Cardiac septum (tissue), 1 donor: ENCODE measurements around the gene TTC6. TPM values are rescaled to one million over a fixed set of nuclear protein-coding genes. Genes with fewer than 3 reads are reported as not detected.

Experiments used
- DNase-seq: peaks from one replicate; pipeline ENCODE4 v3.0.0-alpha.2; 2020; ENCODE audit warnings: low spot score
- intact Hi-C: fragments of 100-400 bp; cut with DNase I; formaldehyde crosslinking; loops from one replicate; pipeline ENCODE4 v1.14.0; 2022
- total RNA-seq: library from RNA; stranded (reverse); fragmentation: NEBNext Ultra II Directional; extraction: Animal tissue kit (Norgen Biotek cat#: 25700); gene quantifications from one replicate; pipeline ENCODE4 v1.2.1, GENCODE V29; 2021
- donor health status: DM: no; HTN: no; CAD: no.

The TTC6 gene
- total RNA-seq, 1 donor from 2014 or later = 0.13 TPM

DNA sequence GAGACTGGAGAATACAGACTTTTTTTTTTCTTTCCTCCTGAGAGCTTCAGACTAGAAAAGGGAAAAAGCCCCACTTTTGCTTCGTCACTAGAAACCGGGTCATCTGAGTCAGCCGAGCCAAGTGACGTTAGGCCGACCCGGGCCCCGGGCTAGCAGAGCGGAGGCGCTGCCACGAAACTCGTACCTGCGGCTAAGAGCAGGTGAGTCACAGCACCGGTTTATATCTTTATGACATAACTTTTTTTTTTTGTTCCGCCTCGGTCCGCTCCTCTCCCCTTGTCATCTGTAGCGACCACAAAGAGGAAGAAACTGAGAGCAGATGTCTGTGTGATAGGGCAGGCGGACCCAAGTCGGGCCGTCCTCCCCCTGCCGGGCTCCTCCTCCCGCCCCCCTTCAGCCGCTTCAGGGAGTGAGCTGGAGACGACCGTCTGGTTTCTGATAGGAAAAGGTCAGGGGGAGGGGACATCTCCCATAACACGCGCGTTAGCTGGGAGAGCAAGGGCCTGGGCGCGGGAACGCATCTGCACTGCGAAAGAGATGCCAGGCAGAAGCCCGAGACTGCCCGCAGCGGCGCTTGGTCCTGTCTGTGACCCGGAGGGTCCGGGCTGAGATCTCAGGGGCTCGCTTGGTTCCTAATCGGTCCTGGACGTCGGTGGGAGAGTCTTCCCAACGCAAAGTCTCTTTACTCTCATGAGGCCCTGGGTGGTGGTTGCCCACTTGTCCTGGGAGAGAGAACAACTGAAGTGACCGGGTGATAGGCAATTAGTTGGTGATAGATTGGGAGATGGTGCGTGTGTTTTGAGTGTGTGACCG, 586 bp downstream of the TTC6 start:
- intact Hi-C loops = no loop called here

GRCh38 chr14:37596790-37597472, 1.5 kb downstream of the TTC6 start:
- intact Hi-C loops = no loop called here
- no peak for DNase-seq

More for the DNA sequence above, 586 bp downstream of the TTC6 start:
- no peak for DNase-seq

DNA sequence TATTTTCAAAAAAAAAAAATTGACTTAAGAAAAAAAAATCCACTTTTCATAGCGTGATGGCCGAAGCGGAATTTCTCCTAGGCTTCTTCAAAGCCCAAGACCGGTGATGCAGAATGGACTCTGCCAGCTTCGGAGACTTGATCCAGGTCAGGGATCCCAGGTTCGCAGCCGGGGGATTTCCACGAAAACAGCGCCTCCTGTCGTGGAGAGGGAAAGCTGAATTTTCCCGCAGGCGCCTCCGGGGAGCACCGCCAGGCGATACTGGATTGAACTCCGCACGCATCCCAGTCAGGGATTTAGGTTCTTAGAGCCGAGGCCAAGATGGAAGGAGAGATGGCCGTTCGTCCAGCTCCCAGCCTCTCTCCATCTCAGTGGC, 2.1 kb downstream of the TTC6 start:
- no peak for DNase-seq
- intact Hi-C loops = no loop called here

DNA sequence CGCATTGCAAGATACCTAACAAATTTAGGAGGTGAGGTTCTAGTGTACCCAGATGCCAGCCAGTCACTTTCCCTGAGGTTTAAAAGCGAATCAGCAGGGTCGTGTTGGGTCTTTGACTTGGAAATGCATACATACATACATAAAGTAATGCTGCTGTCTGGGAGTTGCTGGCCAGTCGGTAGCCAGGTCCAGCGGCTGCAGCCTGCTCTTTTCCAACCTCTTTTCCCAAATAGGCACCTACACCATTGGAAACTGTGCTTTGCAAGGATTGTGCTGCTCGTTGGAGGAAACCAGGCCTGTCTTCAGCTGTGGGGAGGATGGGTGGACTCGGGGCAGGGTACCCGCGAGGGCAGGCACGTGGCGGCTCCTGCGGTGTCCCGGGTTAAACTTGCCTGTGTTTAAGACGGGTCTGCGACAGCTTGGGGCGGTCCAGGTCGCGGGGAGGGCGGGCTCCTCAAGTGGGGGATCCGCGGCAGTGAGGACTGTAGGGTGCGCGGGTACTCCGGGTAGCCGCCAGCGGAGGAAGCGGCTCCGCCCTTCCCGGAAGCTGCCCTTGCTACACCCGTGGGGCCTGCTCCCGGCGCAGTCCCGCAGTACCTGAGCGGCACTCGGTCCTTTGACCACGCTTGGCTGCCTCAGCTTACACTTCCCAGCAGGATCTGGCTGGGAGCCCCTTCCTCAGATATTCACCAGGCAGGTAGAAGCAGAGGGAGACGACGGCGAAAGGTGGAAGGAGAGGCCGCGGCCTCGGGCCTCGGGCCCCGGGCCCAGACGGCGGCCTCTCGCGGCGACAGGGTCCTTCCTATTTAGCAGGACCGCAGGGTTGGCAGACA, 2.7 kb downstream of the TTC6 start:
- intact Hi-C loops = no loop called here
- DNase-seq = no peak

- intact Hi-C loops = no loop called here
- DNase-seq = no peak
Measured at GRCh38 chr14:37598747-37599506, 3.5 kb downstream of the TTC6 start.

DNA sequence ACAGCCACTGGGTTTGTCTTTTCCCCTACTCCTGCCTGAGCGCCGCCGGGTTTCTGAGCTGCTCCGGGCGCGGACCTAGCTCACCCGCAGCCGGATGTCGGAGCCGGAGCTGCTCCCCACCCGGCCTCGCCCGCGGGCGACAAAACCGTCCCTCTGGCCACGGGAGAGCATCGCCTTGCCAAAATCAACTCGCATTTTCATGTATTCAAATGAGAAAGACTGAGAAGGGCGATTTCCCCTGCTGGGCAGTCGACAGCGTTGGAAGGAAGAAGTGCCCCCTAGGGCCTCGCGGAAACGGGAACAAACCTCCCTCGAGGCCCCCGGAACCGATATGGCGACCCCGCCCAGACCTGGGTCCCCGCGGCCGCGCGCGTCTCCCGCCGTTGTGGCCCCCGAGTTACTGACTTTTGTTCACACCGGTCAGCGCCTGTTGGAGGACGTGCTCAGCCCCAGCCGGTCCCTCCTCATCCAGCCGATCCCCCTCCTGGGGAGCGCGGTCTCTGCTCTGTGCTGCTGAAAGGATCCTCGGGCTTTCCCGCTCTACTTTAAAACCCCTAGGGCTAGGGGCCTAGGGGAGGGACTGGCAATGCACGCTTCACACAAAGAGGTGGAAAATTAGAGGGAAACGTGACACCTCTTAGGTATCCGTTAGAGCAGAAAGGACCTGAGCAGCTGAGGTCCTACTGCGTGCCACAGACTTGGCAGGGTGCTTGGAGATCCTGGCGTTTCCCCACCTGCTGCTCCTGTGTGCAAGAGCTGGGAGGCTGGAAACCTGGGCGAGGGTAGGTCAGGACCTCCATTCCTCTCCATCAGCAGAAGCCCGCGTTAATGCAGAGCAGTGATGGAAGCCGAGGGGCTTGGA, 4.3 kb downstream of the TTC6 start:
- DNase-seq = no peak
- intact Hi-C loops = no loop called here

DNA sequence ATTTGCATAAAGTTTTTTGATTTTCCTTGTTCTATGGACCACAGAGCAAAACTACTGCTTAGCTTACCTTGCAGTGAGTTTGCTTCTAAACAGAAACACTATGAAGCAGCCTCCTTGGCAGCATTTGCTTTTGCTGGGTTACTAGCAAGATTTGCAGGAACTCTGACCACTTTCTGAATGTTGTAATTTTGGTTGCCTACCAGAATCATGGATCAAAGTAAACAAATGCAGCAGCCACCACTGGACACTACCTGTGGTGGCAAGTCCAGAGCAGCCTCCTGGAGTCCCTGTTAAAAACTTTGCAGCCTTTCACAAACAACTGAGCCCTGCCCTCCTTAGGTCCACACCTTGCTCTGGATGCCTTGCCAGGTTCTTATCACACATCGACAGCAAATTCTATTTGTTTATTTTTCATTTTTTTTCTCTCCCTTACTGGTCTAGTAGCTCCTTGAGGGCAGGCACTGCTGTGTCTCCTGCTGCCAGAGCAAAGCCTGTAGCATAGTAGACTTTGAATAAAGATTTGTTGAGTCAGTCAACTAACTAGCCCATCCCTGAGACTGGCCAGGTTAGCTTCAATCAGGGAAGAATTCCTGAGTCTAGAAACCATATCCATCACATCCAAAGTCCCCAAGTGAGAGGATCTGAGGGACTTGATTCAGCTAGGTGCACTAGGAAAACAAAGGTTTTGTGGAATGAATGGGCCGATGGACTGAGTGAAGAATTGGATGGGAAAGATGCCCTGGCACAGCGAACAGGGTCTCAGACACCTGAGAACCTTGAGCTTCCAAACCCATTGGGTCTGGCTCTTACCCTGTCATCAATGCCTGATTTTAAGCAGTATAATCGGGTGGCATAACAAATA, 5.7 kb downstream of the TTC6 start:
- intact Hi-C loops = no loop called here

DNA sequence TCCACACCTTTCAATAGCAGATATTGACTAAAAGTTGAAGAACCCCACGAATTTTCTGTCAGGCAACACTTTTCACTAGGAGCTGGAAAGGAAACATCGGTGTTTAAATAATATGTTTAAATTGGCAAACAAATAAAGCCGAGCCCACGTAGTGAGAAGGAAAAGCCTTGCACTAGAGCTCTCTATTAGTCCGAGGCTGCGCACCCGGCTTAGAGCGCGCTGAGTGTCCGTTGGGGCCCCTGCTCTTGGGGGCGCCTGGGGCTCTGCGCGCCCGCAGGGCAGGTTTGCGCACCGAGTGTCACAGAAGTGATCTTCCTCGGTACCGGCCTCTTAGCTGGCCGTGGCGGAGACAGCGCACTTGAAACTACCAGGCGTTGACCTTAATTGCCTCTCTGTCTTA, 6.4 kb downstream of the TTC6 start:
- no peak for DNase-seq
- intact Hi-C loops = no loop called here

More for the DNA sequence above, 5.7 kb downstream of the TTC6 start:
- no peak for DNase-seq

GRCh38 chr14:37602605-37603453, 7.4 kb downstream of the TTC6 start:
- intact Hi-C loops = no loop called here
- DNase-seq = no peak

DNA sequence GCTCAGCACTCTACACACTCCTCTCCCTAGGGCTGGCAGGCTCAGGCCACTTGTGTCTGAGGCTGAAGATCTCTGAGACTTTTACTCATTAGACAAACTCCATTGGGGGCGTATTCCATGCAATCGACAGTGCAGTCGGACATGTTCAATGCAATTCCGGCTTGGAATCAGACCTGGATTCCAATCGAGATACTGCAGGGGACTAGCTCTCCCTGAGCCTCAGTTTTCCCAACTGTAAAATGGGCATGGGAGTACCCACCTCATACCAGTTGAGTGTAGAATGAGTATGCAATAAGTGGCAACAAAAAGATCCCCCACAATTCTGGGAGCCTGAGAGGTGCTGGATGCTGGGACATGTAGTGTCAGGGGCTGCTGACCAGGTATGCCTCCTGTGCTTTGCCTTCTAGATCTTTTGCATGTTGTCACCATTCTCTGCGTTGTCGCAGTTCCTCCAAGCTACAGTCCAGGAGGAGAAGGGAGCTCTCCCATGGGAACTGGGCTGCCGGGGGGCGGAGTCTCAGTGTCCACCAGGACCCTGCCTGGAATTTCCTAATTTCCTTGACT, 8.3 kb downstream of the TTC6 start:
- DNase-seq = no peak
- intact Hi-C loops = no loop called here

DNA sequence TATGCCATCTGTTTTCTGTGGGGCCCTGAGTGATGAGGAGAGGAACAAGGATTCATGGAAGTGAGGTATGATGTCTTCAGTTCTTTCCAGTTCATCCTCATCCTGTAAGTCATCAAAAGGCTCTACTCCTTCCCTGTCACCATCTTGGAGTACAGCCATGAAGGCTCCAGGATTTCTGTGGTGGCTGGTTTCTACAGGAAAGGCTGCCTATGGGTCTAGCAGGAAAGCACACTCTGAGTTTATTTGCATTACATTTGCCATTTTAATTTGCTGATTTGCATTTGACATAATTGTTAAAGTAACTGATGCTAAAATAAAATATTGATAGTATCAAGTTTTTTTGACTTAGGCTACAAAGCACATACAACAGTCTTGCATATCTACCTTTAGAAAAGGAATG, 11.2 kb downstream of the TTC6 start:
- no peak for DNase-seq
- intact Hi-C loops = no loop called here

- intact Hi-C loops = no loop called here
Measured at GRCh38 chr14:37608649-37609048, 13.2 kb downstream of the TTC6 start.

DNA sequence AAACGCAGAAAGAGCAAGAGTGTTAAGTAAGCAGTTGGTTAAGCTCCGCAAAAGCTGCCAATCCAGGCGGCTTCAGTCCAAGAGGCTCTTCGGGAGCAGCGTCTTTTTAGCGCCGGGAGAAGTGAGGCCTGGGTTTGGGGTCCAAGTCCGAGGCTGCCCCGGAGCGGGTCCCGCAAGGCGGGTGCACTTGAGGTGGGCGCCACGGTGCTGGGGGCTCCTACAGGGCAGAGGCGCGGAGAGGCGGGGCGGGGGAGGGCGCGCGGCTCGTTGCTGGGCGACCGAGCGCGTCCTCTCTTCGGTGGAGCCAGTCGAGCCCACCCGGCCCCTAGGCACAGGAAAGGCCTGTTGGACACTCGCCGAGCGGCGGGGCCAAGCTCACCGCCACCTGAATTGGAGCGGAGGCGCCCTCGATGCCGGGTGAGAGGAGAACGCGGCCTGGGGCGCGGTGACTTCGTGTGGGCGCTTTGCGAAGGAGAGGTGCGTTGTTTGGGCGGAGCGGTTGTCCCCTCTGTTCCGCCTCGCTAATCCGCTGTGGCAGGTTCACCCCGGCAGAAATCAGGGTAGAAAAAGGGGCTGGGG, 15.6 kb downstream of the TTC6 start:
- DNase-seq = no peak
- intact Hi-C loops = no loop called here

More at GRCh38 chr14:37608649-37609048, 13.2 kb downstream of the TTC6 start:
- no peak for DNase-seq

DNA sequence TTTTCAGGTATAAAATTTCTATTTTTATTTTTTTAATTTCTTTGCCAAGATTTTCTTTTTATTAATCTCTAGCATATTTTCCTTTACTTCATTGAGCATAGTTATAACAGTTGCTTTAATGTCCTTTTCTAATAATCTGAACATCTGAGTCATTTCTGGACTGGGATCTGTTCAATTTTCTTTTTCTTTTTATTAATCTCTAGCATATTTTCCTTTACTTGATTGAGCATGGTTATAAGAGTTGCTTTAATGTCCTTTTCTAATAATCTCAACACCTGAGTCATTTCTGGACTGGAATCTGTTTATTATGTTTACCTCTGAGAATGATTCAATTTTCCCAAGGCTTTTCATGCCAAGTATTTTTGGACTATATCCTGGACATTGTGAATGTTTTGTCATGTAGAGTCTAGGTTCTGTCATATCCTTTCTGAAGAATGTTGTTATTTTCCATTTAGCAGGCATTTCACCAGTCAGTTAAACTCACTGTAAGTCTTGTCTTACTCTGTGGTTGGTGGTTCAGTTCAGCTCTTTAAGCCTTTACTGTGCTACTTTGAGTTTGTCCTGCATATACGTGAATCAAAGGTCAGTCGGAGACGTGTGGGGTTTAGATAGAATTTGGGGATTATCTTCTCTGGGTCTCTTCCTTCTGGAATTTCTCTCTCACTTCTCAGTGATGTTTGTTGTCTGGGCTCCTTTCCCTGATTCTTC, 20.3 kb downstream of the TTC6 start:
- intact Hi-C loops = no loop called here
- no peak for DNase-seq

GRCh38 chr14:37616853-37617252, 21.4 kb downstream of the TTC6 start:
- intact Hi-C loops = no loop called here
- DNase-seq = no peak
